WTC11 (cell line): ENCODE measurements around the gene ZSWIM6. TPM values are rescaled to one million over a fixed set of nuclear protein-coding genes. Genes with fewer than 3 reads are reported as not detected.

Experiments used
- ATAC-seq: fragments of 200-7000 bp; cut with Tn5 transposase; 2 replicates; pipeline ENCODE4 v1.10.0; 2021; ENCODE audit warnings: mild to moderate bottlenecking, moderate library complexity
- CTCF ChIA-PET: fragments of 300-600 bp; sonication (Branson Sonifier 250); formaldehyde crosslinking; loops from one replicate; lab custom pipeline; 2021; ENCODE audit warnings: antibody characterized with exemption; lab: Charles Lee
- POLR2A ChIA-PET: fragments of 350-600 bp; sonication (Branson Sonifier 250); formaldehyde crosslinking; loops from one replicate; lab custom pipeline; 2021; ENCODE audit warnings: antibody characterized with exemption; lab: Charles Lee
- DNase-seq: peaks from one replicate; pipeline ENCODE4 v3.0.0; 2021; ENCODE audit warnings: low spot score
- H3K27ac Mint-ChIP-seq: 2 replicates; pipeline ENCODE4 v1.8.0; 2021; ENCODE audit warnings: mixed read lengths
- H3K27me3 Mint-ChIP-seq: 2 replicates; pipeline ENCODE4 v1.8.0; 2021; ENCODE audit warnings: low read depth, mild to moderate bottlenecking, moderate library complexity, mixed read lengths
- H3K36me3 Mint-ChIP-seq: 2 replicates; pipeline ENCODE4 v1.8.0; 2021; ENCODE audit warnings: mixed read lengths
- H3K4me1 Mint-ChIP-seq: 2 replicates; pipeline ENCODE4 v1.8.0; 2022; ENCODE audit warnings: mixed read lengths
- H3K4me3 Mint-ChIP-seq: 2 replicates; pipeline ENCODE4 v1.8.0; 2021; ENCODE audit warnings: mild to moderate bottlenecking, moderate library complexity, mixed read lengths
- H3K9me3 Mint-ChIP-seq: 2 replicates; pipeline ENCODE4 v1.8.0; 2021; ENCODE audit warnings: mixed read lengths
- ATF6 ChIP-seq: sonication (generic); formaldehyde crosslinking; IDR thresholded peaks from 2 replicates; pipeline ENCODE4 v1.8.1; 2023; ENCODE audit warnings: mild to moderate bottlenecking, missing genetic modification reagents
- CREM ChIP-seq: sonication (generic); formaldehyde crosslinking; IDR thresholded peaks from 2 replicates; pipeline ENCODE4 v1.8.1; 2022; ENCODE audit warnings: mild to moderate bottlenecking, missing genetic modification reagents, moderate library complexity
- ELF4 ChIP-seq: sonication (generic); formaldehyde crosslinking; IDR thresholded peaks from 2 replicates; pipeline ENCODE4 v1.8.1; 2022; ENCODE audit warnings: low read depth, mild to moderate bottlenecking, moderate library complexity, missing genetic modification reagents
- GABPB1 ChIP-seq: sonication (generic); formaldehyde crosslinking; IDR thresholded peaks from 2 replicates; pipeline ENCODE4 v1.8.1; 2023; ENCODE audit warnings: mild to moderate bottlenecking, missing genetic modification reagents
- MYBL2 ChIP-seq: sonication (generic); formaldehyde crosslinking; IDR thresholded peaks from 2 replicates; pipeline ENCODE4 v1.8.1; 2023; ENCODE audit warnings: mild to moderate bottlenecking, moderate library complexity, missing genetic modification reagents
- SMAD3 ChIP-seq: sonication (generic); formaldehyde crosslinking; IDR thresholded peaks from 2 replicates; pipeline ENCODE4 v1.8.0; 2022; ENCODE audit warnings: missing genetic modification reagents, mild to moderate bottlenecking, borderline replicate concordance
- ZNF121 ChIP-seq: sonication (generic); formaldehyde crosslinking; IDR thresholded peaks from 2 replicates; pipeline ENCODE4 v1.8.0; 2023; ENCODE audit warnings: missing genetic modification reagents
- ZNF263 ChIP-seq: sonication (generic); formaldehyde crosslinking; IDR thresholded peaks from 2 replicates; pipeline ENCODE4 v1.8.1; 2022; ENCODE audit warnings: low read depth, mild to moderate bottlenecking, moderate library complexity, missing genetic modification reagents
- ZNF281 ChIP-seq: sonication (generic); formaldehyde crosslinking; IDR thresholded peaks from 2 replicates; pipeline ENCODE4 v1.8.0; 2023; ENCODE audit warnings: mild to moderate bottlenecking, missing genetic modification reagents
- ZNF416 ChIP-seq: fragments of 250-450 bp; sonication (Bioruptor Pico); IDR thresholded peaks from 2 replicates; pipeline ENCODE4 v1.9.0; 2021; ENCODE audit warnings: mild to moderate bottlenecking, inconsistent platforms
- total RNA-seq: library from RNA; stranded (reverse); gene quantifications from 3 replicates; pipeline ENCODE4 v1.2.3, GENCODE V29; 2021
- TF ChIP-seq, protein P1 (sequence below): fragments of 250-450 bp; sonication (Bioruptor Pico); IDR thresholded peaks from 2 replicates; pipeline ENCODE4 v1.9.0; 2021; ENCODE audit warnings: mild to moderate bottlenecking
- TF ChIP-seq, protein P2 (sequence below): sonication (generic); formaldehyde crosslinking; IDR thresholded peaks from 2 replicates; pipeline ENCODE4 v1.8.1; 2022; ENCODE audit warnings: low read depth, mild to moderate bottlenecking, moderate library complexity, missing genetic modification reagents, borderline replicate concordance
- TF ChIP-seq, protein P3 (sequence below): sonication (generic); formaldehyde crosslinking; IDR thresholded peaks from 2 replicates; pipeline ENCODE4 v1.8.0; 2023; ENCODE audit warnings: missing genetic modification reagents
- TF ChIP-seq, protein P4 (sequence below): sonication (generic); formaldehyde crosslinking; IDR thresholded peaks from 2 replicates; pipeline ENCODE4 v1.8.1; 2023; ENCODE audit warnings: mild to moderate bottlenecking, missing genetic modification reagents, moderate library complexity
- TF ChIP-seq, protein P5 (sequence below): fragments of 250-450 bp; sonication (Bioruptor Pico); IDR thresholded peaks from 2 replicates; pipeline ENCODE4 v1.9.0; 2021; ENCODE audit warnings: mild to moderate bottlenecking

Gene ZSWIM6
- total RNA-seq, 1 experiment from 2014 or later: 12.5 TPM

DNA sequence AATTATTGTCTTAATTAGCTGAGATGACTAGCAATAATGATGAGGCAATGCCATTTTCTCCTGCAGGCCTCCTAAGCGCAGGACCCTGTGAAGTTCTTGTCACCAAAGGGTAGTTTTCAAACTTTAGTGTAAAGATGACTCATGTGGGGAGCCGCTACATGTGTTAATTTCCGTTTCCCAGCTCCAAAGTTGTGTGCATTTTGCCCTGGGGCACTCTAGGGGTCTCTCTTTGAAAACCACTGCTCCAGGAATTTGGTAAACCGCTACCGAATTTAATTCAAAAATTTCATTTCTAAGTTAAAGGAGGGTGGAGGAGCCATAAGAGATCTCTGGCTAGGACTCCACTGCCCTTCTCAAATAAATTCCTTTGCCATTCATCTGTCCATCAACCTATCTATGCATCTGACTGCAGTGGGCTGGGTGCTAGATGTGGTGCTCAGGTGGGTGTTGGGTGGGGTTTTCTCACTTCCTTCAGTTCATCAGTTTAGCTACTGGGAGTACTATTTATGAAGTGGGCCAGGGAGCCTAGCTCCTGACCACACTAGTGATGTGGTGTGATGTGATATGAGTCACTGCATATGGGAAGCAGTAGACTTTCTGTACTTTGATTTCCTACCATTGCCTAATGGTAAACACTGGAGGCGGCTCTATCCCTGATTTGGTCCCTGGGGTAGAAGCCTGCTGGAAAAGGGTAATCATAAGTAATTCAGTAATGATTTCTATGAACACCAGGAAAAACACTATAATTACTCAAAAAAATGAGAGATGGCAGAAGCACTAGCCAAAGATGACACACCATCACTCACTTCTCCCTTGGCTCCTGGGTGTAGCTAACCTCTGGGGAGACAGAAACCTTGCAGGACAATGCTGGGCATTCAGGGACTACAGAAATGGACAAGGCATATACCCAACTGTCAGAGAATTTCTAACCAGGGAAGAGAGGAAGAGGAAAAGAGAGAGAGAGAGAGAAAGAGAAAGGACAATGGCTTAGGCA lies 4.0 kb upstream of the ZSWIM6 start:
- CTCF ChIA-PET: interaction anchor here (0.5 kb wide), 2 partner anchors 15 to 51 kb away, joined by 5 to 7 read pairs; no protein-coding TSS in a partner anchor
- DNase-seq (no peak), ATAC-seq (no peak)
- Mint-ChIP-seq H3K36me3 (no peaks in the 10 kb centered on the region), H3K9me3 (no peaks in the 10 kb centered on the region), H3K27ac (no peak overlapping the region), H3K27me3 (peaks cover 44% of the 10 kb centered on the region), H3K4me1 (peaks cover 31% of the 10 kb centered on the region), H3K4me3 (peak overlapping the region; percentile 88; the same call in 1 of the 2 replicates)
- POLR2A ChIA-PET: no interaction called here
- TF ChIP-seq ZNF281 (CRISPR knock-in tag) (no peak), ZNF416 (CRISPR knock-in tag) (no peak), ZNF121 (CRISPR knock-in tag) (no peak), CREM (CRISPR knock-in tag) (no peak), GABPB1 (CRISPR knock-in tag) (no peak)
- TF ChIP-seq, protein P1, sequence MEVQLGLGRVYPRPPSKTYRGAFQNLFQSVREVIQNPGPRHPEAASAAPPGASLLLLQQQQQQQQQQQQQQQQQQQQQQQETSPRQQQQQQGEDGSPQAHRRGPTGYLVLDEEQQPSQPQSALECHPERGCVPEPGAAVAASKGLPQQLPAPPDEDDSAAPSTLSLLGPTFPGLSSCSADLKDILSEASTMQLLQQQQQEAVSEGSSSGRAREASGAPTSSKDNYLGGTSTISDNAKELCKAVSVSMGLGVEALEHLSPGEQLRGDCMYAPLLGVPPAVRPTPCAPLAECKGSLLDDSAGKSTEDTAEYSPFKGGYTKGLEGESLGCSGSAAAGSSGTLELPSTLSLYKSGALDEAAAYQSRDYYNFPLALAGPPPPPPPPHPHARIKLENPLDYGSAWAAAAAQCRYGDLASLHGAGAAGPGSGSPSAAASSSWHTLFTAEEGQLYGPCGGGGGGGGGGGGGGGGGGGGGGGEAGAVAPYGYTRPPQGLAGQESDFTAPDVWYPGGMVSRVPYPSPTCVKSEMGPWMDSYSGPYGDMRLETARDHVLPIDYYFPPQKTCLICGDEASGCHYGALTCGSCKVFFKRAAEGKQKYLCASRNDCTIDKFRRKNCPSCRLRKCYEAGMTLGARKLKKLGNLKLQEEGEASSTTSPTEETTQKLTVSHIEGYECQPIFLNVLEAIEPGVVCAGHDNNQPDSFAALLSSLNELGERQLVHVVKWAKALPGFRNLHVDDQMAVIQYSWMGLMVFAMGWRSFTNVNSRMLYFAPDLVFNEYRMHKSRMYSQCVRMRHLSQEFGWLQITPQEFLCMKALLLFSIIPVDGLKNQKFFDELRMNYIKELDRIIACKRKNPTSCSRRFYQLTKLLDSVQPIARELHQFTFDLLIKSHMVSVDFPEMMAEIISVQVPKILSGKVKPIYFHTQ (CRISPR knock-in tag): no peak

DNA sequence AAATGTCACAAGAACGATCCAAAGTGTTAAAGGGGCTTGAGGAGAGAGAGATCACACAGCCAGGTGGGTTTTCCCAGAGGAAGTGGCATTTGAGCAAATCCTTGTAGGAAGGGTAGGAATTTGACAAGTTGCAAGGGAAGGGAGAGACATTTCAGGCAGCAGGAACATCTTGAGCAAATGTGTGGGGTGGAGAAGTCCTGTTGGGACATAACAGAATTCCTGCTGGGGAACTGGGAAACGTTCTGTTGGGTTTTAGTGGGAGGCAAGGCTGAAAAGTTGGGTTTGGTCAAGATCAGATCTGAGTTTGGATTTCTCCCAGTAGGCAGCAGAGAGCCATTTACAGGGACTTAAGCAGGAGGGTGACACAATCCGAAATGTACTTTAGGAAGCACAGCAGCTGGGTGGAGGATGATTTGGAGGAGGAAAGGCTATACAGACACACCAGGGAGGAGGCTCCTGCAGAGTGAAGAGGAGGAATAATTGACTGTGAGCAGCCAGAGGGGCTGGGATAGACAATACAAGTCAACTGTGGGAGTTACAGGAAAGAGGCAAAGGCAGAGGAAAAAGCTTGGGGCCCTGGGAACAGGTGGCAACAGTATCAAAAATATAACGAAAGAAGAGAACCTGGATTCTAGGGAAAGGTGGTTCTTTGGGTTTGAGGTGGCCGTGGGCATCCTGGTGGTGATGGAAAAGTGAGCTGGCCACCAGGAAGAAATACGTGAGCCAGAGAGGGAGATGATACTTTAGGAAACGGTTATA lies 3.1 kb upstream of the ZSWIM6 start:
- CTCF ChIA-PET: no interaction called here
- Mint-ChIP-seq H3K4me3 (peak overlapping the region; percentile 88), H3K4me1 (peaks cover 33% of the 10 kb centered on the region), H3K27me3 (peaks cover 50% of the 10 kb centered on the region), H3K9me3 (no peaks in the 10 kb centered on the region), H3K36me3 (no peaks in the 10 kb centered on the region), H3K27ac (no peak overlapping the region)
- DNase-seq (no peak), ATAC-seq (no peak)
- TF ChIP-seq ZNF263 (CRISPR knock-in tag): no peak
- POLR2A ChIA-PET: no interaction called here

DNA sequence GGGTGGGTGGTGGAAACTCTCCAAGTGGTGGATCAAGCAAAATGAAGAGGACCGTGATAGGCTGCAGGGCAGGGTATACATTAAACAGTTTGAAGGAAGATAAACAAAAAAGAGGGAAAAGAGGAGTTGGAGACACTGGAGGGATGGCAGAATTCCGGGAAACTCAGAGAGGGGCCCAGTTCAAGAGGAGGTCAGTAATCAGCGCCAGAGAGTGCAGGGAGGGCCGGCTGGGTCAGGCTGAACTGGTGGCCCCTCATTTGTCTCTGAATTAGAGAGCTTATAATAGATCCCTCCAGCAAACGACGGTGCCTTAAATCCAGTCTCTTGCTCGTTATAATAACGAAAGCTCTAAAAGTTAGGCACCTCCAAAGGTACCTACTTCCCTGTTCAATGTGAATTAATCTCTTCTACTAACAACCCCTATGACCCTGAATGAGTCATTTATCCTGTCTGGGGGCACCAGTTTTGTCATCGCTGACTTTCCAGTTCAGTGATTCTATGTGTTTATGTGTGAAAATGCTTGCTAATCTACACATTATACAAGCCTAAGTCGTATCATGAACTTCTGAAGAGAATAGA lies 2.4 kb upstream of the ZSWIM6 start:
- no peaks in the 10 kb centered on the region for H3K36me3 Mint-ChIP-seq
- POLR2A ChIA-PET: no interaction called here
- H3K27me3 Mint-ChIP-seq: peaks cover 57% of the 10 kb centered on the region
- H3K9me3 Mint-ChIP-seq: no peaks in the 10 kb centered on the region
- DNase-seq: no peak
- H3K4me3 Mint-ChIP-seq: peak overlapping the region; percentile 88
- no peak overlapping the region for H3K27ac Mint-ChIP-seq
- peaks cover 39% of the 10 kb centered on the region for H3K4me1 Mint-ChIP-seq
- CTCF ChIA-PET: interaction anchor here (2.3 kb wide), 1 partner anchor 30 kb away, joined by 8 read pairs; no protein-coding TSS in a partner anchor
- no peak for ATAC-seq
- TF ChIP-seq ATF6 (no peak), ELF4 (CRISPR knock-in tag) (no peak), MYBL2 (no peak), SMAD3 (no peak)
- TF ChIP-seq, protein P2, sequence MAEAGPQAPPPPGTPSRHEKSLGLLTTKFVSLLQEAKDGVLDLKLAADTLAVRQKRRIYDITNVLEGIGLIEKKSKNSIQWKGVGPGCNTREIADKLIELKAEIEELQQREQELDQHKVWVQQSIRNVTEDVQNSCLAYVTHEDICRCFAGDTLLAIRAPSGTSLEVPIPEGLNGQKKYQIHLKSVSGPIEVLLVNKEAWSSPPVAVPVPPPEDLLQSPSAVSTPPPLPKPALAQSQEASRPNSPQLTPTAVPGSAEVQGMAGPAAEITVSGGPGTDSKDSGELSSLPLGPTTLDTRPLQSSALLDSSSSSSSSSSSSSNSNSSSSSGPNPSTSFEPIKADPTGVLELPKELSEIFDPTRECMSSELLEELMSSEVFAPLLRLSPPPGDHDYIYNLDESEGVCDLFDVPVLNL: no peak
- TF ChIP-seq, protein P3, sequence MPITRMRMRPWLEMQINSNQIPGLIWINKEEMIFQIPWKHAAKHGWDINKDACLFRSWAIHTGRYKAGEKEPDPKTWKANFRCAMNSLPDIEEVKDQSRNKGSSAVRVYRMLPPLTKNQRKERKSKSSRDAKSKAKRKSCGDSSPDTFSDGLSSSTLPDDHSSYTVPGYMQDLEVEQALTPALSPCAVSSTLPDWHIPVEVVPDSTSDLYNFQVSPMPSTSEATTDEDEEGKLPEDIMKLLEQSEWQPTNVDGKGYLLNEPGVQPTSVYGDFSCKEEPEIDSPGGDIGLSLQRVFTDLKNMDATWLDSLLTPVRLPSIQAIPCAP (CRISPR knock-in tag): no peak
- TF ChIP-seq, protein P4, sequence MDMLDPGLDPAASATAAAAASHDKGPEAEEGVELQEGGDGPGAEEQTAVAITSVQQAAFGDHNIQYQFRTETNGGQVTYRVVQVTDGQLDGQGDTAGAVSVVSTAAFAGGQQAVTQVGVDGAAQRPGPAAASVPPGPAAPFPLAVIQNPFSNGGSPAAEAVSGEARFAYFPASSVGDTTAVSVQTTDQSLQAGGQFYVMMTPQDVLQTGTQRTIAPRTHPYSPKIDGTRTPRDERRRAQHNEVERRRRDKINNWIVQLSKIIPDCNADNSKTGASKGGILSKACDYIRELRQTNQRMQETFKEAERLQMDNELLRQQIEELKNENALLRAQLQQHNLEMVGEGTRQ (CRISPR knock-in tag): no peak
- TF ChIP-seq, protein P5, sequence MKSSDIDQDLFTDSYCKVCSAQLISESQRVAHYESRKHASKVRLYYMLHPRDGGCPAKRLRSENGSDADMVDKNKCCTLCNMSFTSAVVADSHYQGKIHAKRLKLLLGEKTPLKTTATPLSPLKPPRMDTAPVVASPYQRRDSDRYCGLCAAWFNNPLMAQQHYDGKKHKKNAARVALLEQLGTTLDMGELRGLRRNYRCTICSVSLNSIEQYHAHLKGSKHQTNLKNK (CRISPR knock-in tag): no peak
